ENCODE results near the gene KRT80.
A peak's percentile ranks its signal among the peaks of the same experiment; 100 is the strongest.

The KRT80 gene

GRCh38 chr12:52228931-52229330 is 37.1 kb upstream of the KRT80 start:
- no peak for DNase-seq

- DNase-seq, result no peak
These were observed 36.6 kb upstream of the KRT80 start for GRCh38 chr12:52228366-52228765.

GRCh38 chr12:52227606-52228166 is 35.9 kb upstream of the KRT80 start:
- DNase-seq, result no peak

GRCh38 chr12:52226446-52226845 is 34.6 kb upstream of the KRT80 start:
- no peak for DNase-seq

GRCh38 chr12:52225752-52226151 is 33.9 kb upstream of the KRT80 start:
- DNase-seq, result no peak

- no peak for DNase-seq
These were observed 32.3 kb upstream of the KRT80 start for GRCh38 chr12:52224151-52224550.

GRCh38 chr12:52223406-52224039 is 31.7 kb upstream of the KRT80 start:
- no peak for DNase-seq

GRCh38 chr12:52222692-52223091 is 30.9 kb upstream of the KRT80 start:
- DNase-seq, result no peak

GRCh38 chr12:52221912-52222457 is 30.2 kb upstream of the KRT80 start:
- peak in 1 of 2 experiments; percentile 54 for DNase-seq

- no peak for DNase-seq
These were observed 29.4 kb upstream of the KRT80 start for GRCh38 chr12:52221070-52221781.

GRCh38 chr12:52220477-52220876 is 28.7 kb upstream of the KRT80 start:
- no peak for DNase-seq

GRCh38 chr12:52218001-52218400 is 26.2 kb upstream of the KRT80 start:
- DNase-seq, result no peak

- peak in 1 of 2 experiments; percentile 21 for DNase-seq
These were observed 25.4 kb upstream of the KRT80 start for GRCh38 chr12:52217223-52217622.

GRCh38 chr12:52216807-52217206 is 25.0 kb upstream of the KRT80 start:
- DNase-seq, result no peak

- DNase-seq, result no peak
These were observed 24.3 kb upstream of the KRT80 start for GRCh38 chr12:52216100-52216499.

GRCh38 chr12:52215587-52216031 is 23.8 kb upstream of the KRT80 start:
- DNase-seq, result no peak

- DNase-seq, result no peak
These were observed 22.6 kb upstream of the KRT80 start for GRCh38 chr12:52214421-52214802.

GRCh38 chr12:52213564-52214420 is 22.0 kb upstream of the KRT80 start:
- peak; percentile 75 to 86 for DNase-seq

GRCh38 chr12:52212701-52213563 is 21.1 kb upstream of the KRT80 start:
- no peak for DNase-seq

GRCh38 chr12:52211716-52212585 is 20.1 kb upstream of the KRT80 start:
- DNase-seq, result no peak

All from NCI-H526 (cell line).